ENCODE results near the gene RBM24. TPM values are rescaled to one million over a fixed set of nuclear protein-coding genes. Genes with fewer than 3 reads are reported as not detected.

Gene RBM24
- total and polyA plus RNA-seq, 9 of the 15 experiments (the other 6 are each of a cell fraction or from before 2014, with no cell fraction given) = not detected

- H3K9me3 ChIP-seq (replicated peaks; ENCODE audit: control insufficient read depth, insufficient read depth, low read depth, low read length) = no peaks in the 10 kb centered on the region
- H3K27me3 ChIP-seq (ENCODE audit: control insufficient read depth in 2 of 2, insufficient read depth in 2 of 2, low read length in 2 of 2) = peaks cover 9 to 33% of the 10 kb centered on the region in 2 experiments
- no peak for TF ChIP-seq POU5F1 (IDR thresholded peaks at IDR 0.05; ENCODE audit: borderline replicate concordance, low read depth, low read length, partially characterized antibody)
- TF ChIP-seq ZKSCAN8 (CRISPR knock-in tag; IDR thresholded peaks at IDR 0.05) = no peak
- TF ChIP-seq JUN (IDR thresholded peaks at IDR 0.05; ENCODE audit: borderline replicate concordance, low read depth, low read length) = no peak
- TF ChIP-seq JUN (CRISPR knock-in tag; IDR thresholded peaks at IDR 0.05; ENCODE audit: borderline replicate concordance) = no peak
- no peaks in the 10 kb centered on the region for H3K36me3 ChIP-seq (ENCODE audit: control insufficient read depth, insufficient read depth, low read length)
- no peak overlapping the region for H3K4me3 ChIP-seq
- no peak for FAIRE-seq
- POLR2A ChIA-PET = no interaction called here
- intact Hi-C loops (cut with micrococcal nuclease) = no loop called here
- 16% methylated on average over 24 of the region's 55 CpGs for WGBS (ENCODE audit: insufficient coverage, low coverage, missing lambda C conversion rate)
- DNase-seq (ENCODE audit: extremely low read depth in 1 of 4, low spot score in 3 of 4) = no peak
- in situ Hi-C loops (cut with MboI) = no loop called here
- no peak for ATAC-seq
- no peak overlapping the region for H2AFZ ChIP-seq (ENCODE audit: low read depth, low read length)
- H3K9ac ChIP-seq (ENCODE audit: insufficient read depth in 1 of 2, low read depth in 2 of 2, low read length in 2 of 2) = no peak overlapping the region
- CTCF ChIA-PET (ENCODE audit: low intra/inter-chr PET ratio) = no interaction called here
- no peaks in the 10 kb centered on the region for H4K20me1 ChIP-seq (replicated peaks; ENCODE audit: control insufficient read depth, insufficient read depth, low read length)
- H3K4me1 ChIP-seq (replicated peaks in 1 of 2; ENCODE audit: control insufficient read depth in 2 of 2, insufficient read depth in 2 of 2, low read length in 2 of 2) = peaks cover 0 to 14% of the 10 kb centered on the region in 2 experiments; a peak in 1 of 5 replicates
- H3K79me2 ChIP-seq (ENCODE audit: control insufficient read depth, insufficient read depth, low read length) = no peaks in the 10 kb centered on the region
- no peaks in the 10 kb centered on the region for H3K9me1 ChIP-seq (ENCODE audit: control insufficient read depth, insufficient read depth, low read length)
- no TSS peak for BruUV-seq (replicated peaks)
- H3K27ac ChIP-seq (ENCODE audit: extremely low read depth, low read depth, low read length) = no peak overlapping the region
- no peak overlapping the region for H3K4me2 ChIP-seq (ENCODE audit: insufficient read depth, low read length)
Observed at GRCh38 chr6:17280552-17281090, 540 bp upstream of the RBM24 start.
